GM19463 (cell line): ENCODE data around the gene ZBTB49.

Experiments used
- ATAC-seq: cut with Tn5 transposase; IDR thresholded peaks from one replicate; pipeline ENCODE4 v1.9.1; 2021; ENCODE audit warnings: mild to moderate bottlenecking, moderate library complexity; ENCODE audit not compliant: unreplicated experiment

The ZBTB49 gene

GRCh38 chr4:4281787-4282186, 8.3 kb upstream of the ZBTB49 start:
- ATAC-seq: no peak

- ATAC-seq: no peak
These were observed 5.0 kb upstream of the ZBTB49 start for GRCh38 chr4:4284827-4285618.

GRCh38 chr4:4288098-4288497, 2.0 kb upstream of the ZBTB49 start:
- ATAC-seq: no peak

- ATAC-seq: no peak
These were observed 996 bp upstream of the ZBTB49 start for GRCh38 chr4:4289055-4289454.

GRCh38 chr4:4289597-4289940, 482 bp upstream of the ZBTB49 start:
- ATAC-seq: peak; percentile 4

- ATAC-seq: no peak
These were observed 3.2 kb downstream of the ZBTB49 start for GRCh38 chr4:4293279-4293678.

GRCh38 chr4:4296283-4296846, 6.3 kb downstream of the ZBTB49 start:
- ATAC-seq: no peak

GRCh38 chr4:4299006-4299405, 9.0 kb downstream of the ZBTB49 start:
- no peak for ATAC-seq

GRCh38 chr4:4302001-4302400, 11.9 kb downstream of the ZBTB49 start:
- ATAC-seq: no peak

- ATAC-seq: no peak
These were observed 12.4 kb downstream of the ZBTB49 start for GRCh38 chr4:4302416-4302815.

GRCh38 chr4:4306920-4307319, 16.9 kb downstream of the ZBTB49 start:
- no peak for ATAC-seq

- no peak for ATAC-seq
These were observed 18.9 kb downstream of the ZBTB49 start for GRCh38 chr4:4308800-4309441.

- no peak for ATAC-seq
These were observed 21.1 kb downstream of the ZBTB49 start for GRCh38 chr4:4311193-4311592.

GRCh38 chr4:4315461-4316149, 25.6 kb downstream of the ZBTB49 start:
- no peak for ATAC-seq

- ATAC-seq: no peak
These were observed 26.1 kb downstream of the ZBTB49 start for GRCh38 chr4:4316150-4316495.

- ATAC-seq: no peak
These were observed 27.6 kb downstream of the ZBTB49 start for GRCh38 chr4:4317496-4318232.

GRCh38 chr4:4320528-4320927, 30.5 kb downstream of the ZBTB49 start:
- no peak for ATAC-seq

GRCh38 chr4:4320951-4321714, 31.1 kb downstream of the ZBTB49 start:
- ATAC-seq: no peak

- ATAC-seq: no peak
These were observed 32.1 kb downstream of the ZBTB49 start for GRCh38 chr4:4321951-4322688.
